ENCODE data around the gene STX10. TPM values are rescaled to one million over a fixed set of nuclear protein-coding genes. Genes with fewer than 3 reads are reported as not detected.

STX10 gene
- total and polyA plus RNA-seq, 9 of the 15 experiments (the other 6 are each of a cell fraction or from before 2014, with no cell fraction given), result 0.51 to 66.3 (median 31.0) TPM

- Histone ChIP-seq H3K4me3 (no peak overlapping the region), H3K4me2 (ENCODE audit: insufficient read depth, low read length) (no peak overlapping the region), H4K20me1 (replicated peaks; ENCODE audit: control insufficient read depth, insufficient read depth, low read length) (no peaks in the 10 kb centered on the region), H3K9me1 (ENCODE audit: control insufficient read depth, insufficient read depth, low read length) (no peaks in the 10 kb centered on the region), H3K9me3 (replicated peaks; ENCODE audit: control insufficient read depth, insufficient read depth, low read depth, low read length) (no peaks in the 10 kb centered on the region), H2AFZ (ENCODE audit: low read depth, low read length) (no peak overlapping the region), H3K4me1 (replicated peaks in 1 of 2; ENCODE audit: control insufficient read depth in 2 of 2, insufficient read depth in 2 of 2, low read length in 2 of 2) (peaks cover 0 to 6% of the 10 kb centered on the region in 2 experiments; a peak in 2 of 5 replicates), H3K9ac (ENCODE audit: insufficient read depth in 1 of 2, low read depth in 2 of 2, low read length in 2 of 2) (no peak overlapping the region), H3K27ac (ENCODE audit: extremely low read depth, low read depth, low read length) (no peak overlapping the region), H3K79me2 (ENCODE audit: control insufficient read depth, insufficient read depth, low read length) (no peaks in the 10 kb centered on the region), H3K27me3 (ENCODE audit: control insufficient read depth in 2 of 2, insufficient read depth in 2 of 2, low read length in 2 of 2) (no peaks in the 10 kb centered on the region), H3K36me3 (ENCODE audit: control insufficient read depth, insufficient read depth, low read length) (no peaks in the 10 kb centered on the region)
- intact Hi-C loops (cut with micrococcal nuclease), result no loop called here
- FAIRE-seq (no peak), ATAC-seq (no peak), DNase-seq (ENCODE audit: extremely low read depth in 1 of 4, low spot score in 3 of 4) (no peak)
- 60% methylated on average over 3 of the region's 4 CpGs for WGBS (ENCODE audit: insufficient coverage, low coverage, missing lambda C conversion rate)
- POLR2A ChIA-PET, result interaction anchor here (1.0 to 1.1 kb wide), 2 partner anchors 34 to 37 kb away, joined by 4 read pairs; no protein-coding TSS in a partner anchor
- CTCF ChIA-PET (ENCODE audit: low intra/inter-chr PET ratio), result no interaction called here
- in situ Hi-C loops (cut with MboI), result no loop called here
- no TSS peak for BruUV-seq (replicated peaks)
- no peak for TF ChIP-seq KAT2B (IDR thresholded peaks at IDR 0.05; ENCODE audit: low read depth, low read length)
- TF ChIP-seq PCBP2 (IDR thresholded peaks at IDR 0.05; ENCODE audit: low read depth, low read length, poor library complexity, severe bottlenecking), result no peak
- TF ChIP-seq BHLHE40 (IDR thresholded peaks at IDR 0.05; ENCODE audit: low read length), result no peak
- no peak for TF ChIP-seq ZNF146 (CRISPR knock-in tag; IDR thresholded peaks at IDR 0.05; ENCODE audit: unreplicated experiment)
- TF ChIP-seq ZC3H8 (IDR thresholded peaks at IDR 0.05), result no peak
- no peak for TF ChIP-seq HMG20B (CRISPR knock-in tag; IDR thresholded peaks at IDR 0.05)
- TF ChIP-seq KDM4B (IDR thresholded peaks at IDR 0.05; ENCODE audit: borderline replicate concordance in 2 of 2, low read depth in 1 of 2), result no peak
- TF ChIP-seq NCOR1 (IDR thresholded peaks at IDR 0.05), result no peak
- no peak for TF ChIP-seq POLR2H (tag; IDR thresholded peaks at IDR 0.05; ENCODE audit: low read depth)
- TF ChIP-seq ZNF408 (CRISPR knock-in tag; IDR thresholded peaks at IDR 0.05; ENCODE audit: low read depth), result no peak
- no peak for TF ChIP-seq ZNF41 (CRISPR knock-in tag; conservative IDR thresholded peaks at IDR 0.05)
- TF ChIP-seq RBM14 (IDR thresholded peaks at IDR 0.05; ENCODE audit: borderline replicate concordance, insufficient read depth, low read depth, low read length), result no peak
- no peak for TF ChIP-seq ZNF124 (CRISPR knock-in tag; IDR thresholded peaks at IDR 0.05)
- TF ChIP-seq RBM25 (IDR thresholded peaks at IDR 0.05; ENCODE audit: low read depth, low read length, severe bottlenecking), result no peak
- TF ChIP-seq EP300 (IDR thresholded peaks at IDR 0.05; ENCODE audit: low read length), result no peak
- TF ChIP-seq E2F3 (CRISPR knock-in tag; IDR thresholded peaks at IDR 0.05), result no peak
- TF ChIP-seq GMEB1 (CRISPR knock-in tag; IDR thresholded peaks at IDR 0.05), result no peak
- TF ChIP-seq ZNF280A (IDR thresholded peaks at IDR 0.05; ENCODE audit: low read depth, partially characterized antibody), result no peak
- no peak for TF ChIP-seq ZBTB1 (CRISPR knock-in tag; IDR thresholded peaks at IDR 0.05; ENCODE audit: borderline replicate concordance, low read depth)
These were observed 39.4 kb upstream of the STX10 start for GRCh38 chr19:13189600-13189999.

All from K562 (cell line).